Ovary (tissue), 10 donors: ENCODE results near the gene UBA3. TPM values are rescaled to one million over a fixed set of nuclear protein-coding genes. Genes with fewer than 3 reads are reported as not detected.
A peak's percentile ranks its signal among the peaks of the same experiment; 100 is the strongest.

Source experiments
- DNase-seq, 5 donors: peaks; one replicate each; pipeline ENCODE4 v3.0.0-alpha.2; 2019 to 2020
- H3K27ac ChIP-seq, 2 donors: fragments of 200-600 bp; one replicate each; pipeline versions ENCODE4 v1.5.1 to v1.8.0; 2019 to 2022
- H3K27me3 ChIP-seq: fragments of 200-600 bp; one replicate; pipeline ENCODE4 v1.8.0; 2022
- H3K36me3 ChIP-seq: fragments of 200-600 bp; sonication (generic); one replicate; pipeline ENCODE4 v1.5.1; 2019
- H3K4me1 ChIP-seq: one replicate; pipeline ENCODE4 v1.8.1; 2013; ENCODE audit warnings: mild to moderate bottlenecking, moderate library complexity; ENCODE audit not compliant: insufficient read depth
- H3K4me3 ChIP-seq: fragments of 200-600 bp; sonication (generic); one replicate; pipeline ENCODE4 v1.5.1; 2017
- H3K9me3 ChIP-seq, 2 donors: fragments of 200-600 bp in 1 of 2; sonication (generic) in 1 of 2; one replicate each; pipeline versions ENCODE4 v1.5.1 to v1.8.1; 2013 to 2019; ENCODE audit warnings: mild to moderate bottlenecking in 1 of 2, moderate library complexity in 1 of 2
- CTCF ChIP-seq, 3 donors: fragments of 450-650 bp in 2 of 3; fragments of 200-600 bp in 1 of 3; IDR thresholded peaks; one replicate each; pipeline versions ENCODE4 v1.5.1 to v1.8.0; 2016 to 2022; ENCODE audit warnings: antibody characterized with exemption in 3 of 3, mild to moderate bottlenecking in 1 of 3
- EP300 ChIP-seq: sonication (generic); formaldehyde crosslinking; IDR thresholded peaks from one replicate; pipeline ENCODE4 v1.6.1; 2017; ENCODE audit warnings: antibody characterized with exemption
- POLR2A ChIP-seq: fragments of 450-650 bp; IDR thresholded peaks from one replicate; pipeline ENCODE4 v1.6.1; 2017; ENCODE audit warnings: antibody characterized with exemption, mild to moderate bottlenecking, moderate library complexity
- WGBS, 3 donors: extraction: QIAGEN DNeasy Blood & Tissue Kit in 1 of 3; methylation state at CpG; one replicate each; pipeline versions ENCODE4 v1.1.5 to v1.1.7; 2013 to 2017; 5-methylcytosine and 5-hydroxymethylcytosine counted together
- intact Hi-C, 4 donors: fragments of 100-400 bp; cut with DNase I; formaldehyde crosslinking; loops; one replicate each; pipeline versions ENCODE4 v1.11.0 to v1.15.1; 2022 to 2023
- long read RNA-seq, 3 donors: library from polyadenylated mRNA in 2 of 3; unstranded in 2 of 3; transcript quantifications; one replicate each; pipeline ENCODE4 v2.0.0 and lab custom pipeline, GENCODE V29; 2021 to 2026
- polyA plus RNA-seq, 2 donors: library from polyadenylated mRNA; stranded (reverse); fragments of 200-250 nt in 1 of 2; fragments of 350-450 nt in 1 of 2; fragmentation: Illumina TruSeq in 1 of 2; extraction: RNeasy Lipid Tissue Mini Kit (QIAGEN cat#74804) in 1 of 2; gene quantifications; one replicate each; pipeline ENCODE4 v1.2.3, GENCODE V29; 2013 to 2014
- total RNA-seq, 7 donors: library from RNA; depleted of rRNA in 2 of 7; stranded (reverse); fragments of >200 nt in 2 of 7; fragmentation: NEBNext Ultra II Directional in 3 of 7; extraction: Animal tissue kit (Norgen Biotek cat#: 25700) in 3 of 7; gene quantifications; one replicate each; pipeline versions ENCODE4 v1.1.0 to v1.2.4, GENCODE V29; 2016 to 2023
- donor health status: DM: no; HTN: no; CAD: no; lungs with moderate emphysema.
- donor health status: DM: no; HTN: no; CAD: no.
- donor health status: Bipolar disorder and iron deficiency.
- donor health status: DM: yes; HTN: yes; CAD: no.
- donor health status: DM: no; HTN: no; CAD: no.
- donor health status: DM: yes; HTN: yes; CAD: no.

UBA3 gene
- total RNA-seq (10 to 100 TPM; 43.7 to 54.9 (median 49.5) TPM), polyA plus RNA-seq (10 to 100 TPM; 34.7 to 42.9 TPM)
- long read RNA-seq, donor 1, transcript UBA3-202 (18 exons, 2,154 nt), result major isoform, 85 of 150 reads
- long read RNA-seq, donor 1, transcript UBA3-201 (17 exons, 2,112 nt), result minor isoform, 25 of 150 reads
- long read RNA-seq, donor 1, partial matches to known transcripts, result 15 of 150 reads
- long read RNA-seq, donor 1, other reads (novel, unspliced or antisense), result 22 of 150 reads
- long read RNA-seq, donor 2, transcript UBA3-202 (18 exons, 2,154 nt), result major isoform, 17 of 23 reads
- long read RNA-seq, donor 2, partial matches to known transcripts, result 0 of 23 reads
- long read RNA-seq, donor 2, other reads (novel, unspliced or antisense), result 0 of 23 reads
- long read RNA-seq, donor 3, transcript UBA3-202 (18 exons, 2,154 nt), result major isoform, 38 of 72 reads
- long read RNA-seq, donor 3, transcript UBA3-201 (17 exons, 2,112 nt), result minor isoform, 13 of 72 reads
- long read RNA-seq, donor 3, partial matches to known transcripts, result 10 of 72 reads
- long read RNA-seq, donor 3, other reads (novel, unspliced or antisense), result 8 of 72 reads

- H3K27ac ChIP-seq, result peak within 1 kb of the TSS; percentile 60 to 66
- DNase-seq, result peak; percentile 89 to 92 (median 89)
- peaks cover 9% of the 10 kb centered on the region for H3K4me1 ChIP-seq
- H3K9me3 ChIP-seq, result no peaks in the 10 kb centered on the region
- WGBS, 3 donors, result 1% methylated on average over 24 to 37 of the region's 37 CpGs
- H3K36me3 ChIP-seq, result no peaks in the 10 kb centered on the region
- H3K4me3 ChIP-seq, result peak within 1 kb of the TSS; percentile 92
- intact Hi-C loops, result no loop called here
- TF ChIP-seq EP300 (no peak), POLR2A (no peak)
- no peaks in the 10 kb centered on the region for H3K27me3 ChIP-seq
These were observed at the start of gene UBA3 for GRCh38 chr3:69080233-69080920. UBA3 (minus strand) TSS chr3:69080365; CDS start chr3:69080353, 12 bp downstream.

DNA sequence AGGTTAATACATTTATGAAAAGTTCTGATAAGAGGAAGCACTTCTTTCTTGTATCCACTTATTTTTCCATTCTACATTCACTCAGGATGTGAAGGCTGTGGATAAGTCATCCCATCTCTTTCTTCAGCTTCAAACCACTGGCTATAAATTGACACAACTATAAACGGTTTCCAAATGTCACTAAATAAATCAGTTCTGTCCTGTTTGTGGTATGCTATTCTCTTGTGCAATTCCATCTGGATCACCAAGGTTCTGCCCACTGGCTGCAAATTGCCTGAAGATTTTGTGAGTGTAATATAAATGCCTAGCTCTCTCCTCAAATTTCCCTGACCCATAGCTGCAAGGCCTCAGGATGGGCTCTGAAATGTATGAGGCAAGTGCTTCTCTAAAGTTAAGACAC lies 49.4 kb upstream of the UBA3 start:
- Histone ChIP-seq H3K4me1 (no peaks in the 10 kb centered on the region), H3K36me3 (no peaks in the 10 kb centered on the region), H3K9me3 (no peaks in the 10 kb centered on the region), H3K27ac (no peak overlapping the region), H3K27me3 (no peaks in the 10 kb centered on the region), H3K4me3 (no peak overlapping the region)
- TF ChIP-seq EP300 (no peak), POLR2A (no peak), CTCF (IDR thresholded peaks at IDR 0.05) (no peak)
- WGBS, 3 donors, result 37 to 44% (median 39%) methylated on average over 1 of the region's 1 CpG
- intact Hi-C loops, result no loop called here
- no peak for DNase-seq

GRCh38 chr3:69128509-69128908 lies 48.3 kb upstream of the UBA3 start:
- intact Hi-C loops, result no loop called here
- Histone ChIP-seq H3K4me1 (no peaks in the 10 kb centered on the region), H3K27me3 (no peaks in the 10 kb centered on the region), H3K9me3 (no peaks in the 10 kb centered on the region), H3K4me3 (no peak overlapping the region), H3K36me3 (no peaks in the 10 kb centered on the region), H3K27ac (no peak overlapping the region)
- TF ChIP-seq POLR2A, result no peak
- no peak for TF ChIP-seq CTCF (IDR thresholded peaks at IDR 0.05)
- no peak for TF ChIP-seq EP300
- DNase-seq, result no peak

- TF ChIP-seq EP300 (no peak), CTCF (IDR thresholded peaks at IDR 0.05) (no peak), POLR2A (no peak)
- WGBS, 3 donors, result 90 to 95% (median 94%) methylated on average over 2 of the region's 2 CpGs
- Histone ChIP-seq H3K4me1 (no peaks in the 10 kb centered on the region), H3K27me3 (no peaks in the 10 kb centered on the region), H3K36me3 (no peaks in the 10 kb centered on the region), H3K27ac (no peak overlapping the region), H3K9me3 (no peaks in the 10 kb centered on the region), H3K4me3 (no peak overlapping the region)
- intact Hi-C loops, result no loop called here
- DNase-seq, result no peak
These were observed 46.8 kb upstream of the UBA3 start for GRCh38 chr3:69126999-69127398.

DNA sequence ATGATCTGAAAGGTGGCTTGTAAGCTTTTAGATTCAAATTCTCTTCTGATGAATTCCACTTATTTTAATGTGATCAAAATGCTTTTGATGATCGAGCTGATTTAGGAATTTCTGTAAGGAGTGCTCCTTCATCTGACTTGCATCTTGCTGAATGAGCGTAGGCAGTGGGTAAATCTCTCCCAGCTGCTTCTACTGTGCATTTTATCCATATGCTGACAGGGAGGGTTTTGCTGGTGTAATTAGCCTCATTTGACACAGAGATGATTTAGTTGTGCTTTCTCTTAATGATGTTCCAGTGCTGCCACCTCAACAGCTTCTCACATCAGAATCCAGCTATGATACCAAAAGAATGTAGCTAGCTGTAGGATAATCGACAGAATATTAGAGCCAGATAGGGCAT lies 46.1 kb upstream of the UBA3 start:
- Histone ChIP-seq H3K27ac (no peak overlapping the region), H3K36me3 (no peaks in the 10 kb centered on the region), H3K4me1 (no peaks in the 10 kb centered on the region), H3K4me3 (no peak overlapping the region), H3K9me3 (no peaks in the 10 kb centered on the region), H3K27me3 (no peaks in the 10 kb centered on the region)
- intact Hi-C loops, result no loop called here
- 57 to 70% (median 59%) methylated on average over 3 of the region's 3 CpGs for WGBS, 3 donors
- TF ChIP-seq EP300, result no peak
- no peak for TF ChIP-seq POLR2A
- no peak for TF ChIP-seq CTCF (IDR thresholded peaks at IDR 0.05)
- no peak for DNase-seq
